ENCODE measurements around the gene POLD4. TPM values are rescaled to one million over a fixed set of nuclear protein-coding genes. Genes with fewer than 3 reads are reported as not detected.

Gene POLD4
- total RNA-seq, 1 experiment from 2014 or later, result 19.5 TPM

DNA sequence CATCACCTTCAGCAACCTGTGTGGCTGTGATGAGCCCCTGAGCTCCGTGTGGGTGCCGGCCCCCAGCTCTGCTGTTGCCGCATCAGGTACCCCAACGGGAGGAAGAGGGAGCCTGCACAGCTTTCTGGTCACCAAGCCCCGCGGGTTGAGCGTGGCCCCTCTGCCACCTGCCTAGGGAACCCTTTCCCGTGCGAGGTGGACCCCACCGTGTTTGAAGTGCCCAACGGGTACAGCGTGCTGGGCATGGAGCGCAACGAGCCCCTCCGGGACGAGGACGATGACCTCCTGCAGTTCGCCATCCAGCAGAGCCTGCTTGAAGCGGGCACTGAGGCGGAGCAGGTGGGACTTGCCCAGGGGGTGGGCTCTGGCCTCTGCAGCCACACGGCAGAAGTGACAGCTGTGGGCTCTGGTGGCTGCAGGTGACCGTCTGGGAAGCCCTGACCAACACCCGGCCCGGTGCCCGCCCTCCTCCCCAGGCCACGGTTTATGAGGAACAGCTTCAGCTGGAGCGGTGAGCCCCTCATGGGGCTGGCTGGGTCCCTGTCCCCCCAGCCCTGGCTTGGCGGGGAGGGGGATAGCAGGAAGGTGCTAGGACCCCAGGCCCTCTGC is 51.9 kb downstream of the POLD4 start:
- Histone ChIP-seq H3K23ac (ENCODE audit: insufficient read length, low read depth, low read length) (no peak overlapping the region), H3K14ac (ENCODE audit: insufficient read depth, low read length) (no peak overlapping the region; the same call in 1 of the 2 replicates), H2AFZ (ENCODE audit: low read length) (no peak overlapping the region), H4K5ac (ENCODE audit: insufficient read length, low read depth, low read length) (no peak overlapping the region), H3K23me2 (ENCODE audit: insufficient read length, low read depth, low read length, poor library complexity, severe bottlenecking) (peaks cover 16% of the 10 kb centered on the region), H4K20me1 (ENCODE audit: control insufficient read depth, insufficient read depth, insufficient read length) (no peaks in the 10 kb centered on the region), H2AK5ac (ENCODE audit: insufficient read length, low read length) (no peak overlapping the region), H3K9ac (ENCODE audit: extremely low read depth, insufficient read length, low read length) (no peak overlapping the region), H2BK120ac (ENCODE audit: low read depth, low read length, poor library complexity, severe bottlenecking) (no peak overlapping the region), H3K27me3 (ENCODE audit: insufficient read depth, low read length) (no peaks in the 10 kb centered on the region), H3K4me1 (ENCODE audit: insufficient read depth, low read length) (no peaks in the 10 kb centered on the region), H2BK20ac (ENCODE audit: low read depth, low read length, poor library complexity, severe bottlenecking) (no peak overlapping the region), H4K91ac (ENCODE audit: insufficient read length, low read depth, low read length) (no peak overlapping the region), H4K8ac (replicated peaks; ENCODE audit: insufficient read length, low read depth, low read length) (no peak overlapping the region), H3K56ac (ENCODE audit: insufficient read length, low read depth, low read length) (no peak overlapping the region), H3K9me3 (ENCODE audit: control insufficient read depth, low read depth, low read length) (no peaks in the 10 kb centered on the region), H3K4ac (ENCODE audit: low read depth, low read length) (no peak overlapping the region), H3T11ph (ENCODE audit: low read length) (no peak overlapping the region), H2BK15ac (ENCODE audit: low read depth, low read length) (no peak overlapping the region), H2BK12ac (ENCODE audit: insufficient read length, low read depth, low read length) (no peak overlapping the region), H2BK5ac (ENCODE audit: insufficient read length, low read length) (no peak overlapping the region), H3K79me2 (ENCODE audit: insufficient read depth, low read length) (no peaks in the 10 kb centered on the region), H3K27ac (ENCODE audit: insufficient read length, low read depth, low read length) (no peak overlapping the region), H3K18ac (ENCODE audit: insufficient read length, low read depth, low read length) (no peak overlapping the region), H3K4me2 (ENCODE audit: insufficient read depth, insufficient read length, low read length) (peak overlapping the region; percentile 65), H3K79me1 (ENCODE audit: insufficient read depth, low read depth, low read length, poor library complexity, severe bottlenecking) (no peaks in the 10 kb centered on the region)
- Mint-ChIP-seq H3K4me1 (peaks cover 11 to 16% of the 10 kb centered on the region in 2 experiments), H3K36me3 (ENCODE audit: insufficient read depth in 1 of 3, low read depth in 3 of 3) (peaks cover 7 to 38% (median 22%) of the 10 kb centered on the region in 3 experiments), H3K9me3 (peaks cover 4 to 5% of the 10 kb centered on the region in 2 experiments; a peak in 4 of 5 replicates), H3K4me3 (no peak overlapping the region), H3K27me3 (ENCODE audit: low read depth) (peaks cover 6% of the 10 kb centered on the region), H3K27ac (no peak overlapping the region)
- TF ChIP-seq, protein P1, sequence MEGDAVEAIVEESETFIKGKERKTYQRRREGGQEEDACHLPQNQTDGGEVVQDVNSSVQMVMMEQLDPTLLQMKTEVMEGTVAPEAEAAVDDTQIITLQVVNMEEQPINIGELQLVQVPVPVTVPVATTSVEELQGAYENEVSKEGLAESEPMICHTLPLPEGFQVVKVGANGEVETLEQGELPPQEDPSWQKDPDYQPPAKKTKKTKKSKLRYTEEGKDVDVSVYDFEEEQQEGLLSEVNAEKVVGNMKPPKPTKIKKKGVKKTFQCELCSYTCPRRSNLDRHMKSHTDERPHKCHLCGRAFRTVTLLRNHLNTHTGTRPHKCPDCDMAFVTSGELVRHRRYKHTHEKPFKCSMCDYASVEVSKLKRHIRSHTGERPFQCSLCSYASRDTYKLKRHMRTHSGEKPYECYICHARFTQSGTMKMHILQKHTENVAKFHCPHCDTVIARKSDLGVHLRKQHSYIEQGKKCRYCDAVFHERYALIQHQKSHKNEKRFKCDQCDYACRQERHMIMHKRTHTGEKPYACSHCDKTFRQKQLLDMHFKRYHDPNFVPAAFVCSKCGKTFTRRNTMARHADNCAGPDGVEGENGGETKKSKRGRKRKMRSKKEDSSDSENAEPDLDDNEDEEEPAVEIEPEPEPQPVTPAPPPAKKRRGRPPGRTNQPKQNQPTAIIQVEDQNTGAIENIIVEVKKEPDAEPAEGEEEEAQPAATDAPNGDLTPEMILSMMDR (conservative IDR thresholded peaks at IDR 0.05), result no peak
- DNase-seq, result no peak
- WGBS (ENCODE audit: extremely low coverage, insufficient read length, low lambda C conversion rate), result no CpG with 5 or more reads among the region's 28 CpGs

Other genes with a start within 250 kb of the POLD4 start
- 82.1 and 85.9 TPM in 2 replicates for gene KDM2A, start 234.3 kb downstream of the POLD4 start, total RNA-seq (2021)
- 55.5 and 56.3 TPM in 2 replicates for gene GRK2, start 87.1 kb downstream of the POLD4 start, total RNA-seq (2021)
- 40.9 and 42.1 TPM in 2 replicates for gene ANKRD13D, start 64.2 kb downstream of the POLD4 start, total RNA-seq (2021)
- gene SSH3, start 50.0 kb downstream of the POLD4 start, total RNA-seq (2021), result 42.2 and 44.2 TPM in 2 replicates
- 1.6 and 2.1 TPM in 2 replicates for gene CLCF1, start 20.1 kb upstream of the POLD4 start, total RNA-seq (2021)
- gene RAD9A, start 38.4 kb upstream of the POLD4 start, total RNA-seq (2021), result 20.9 and 23.8 TPM in 2 replicates
- gene PPP1CA, start 48.3 kb upstream of the POLD4 start, total RNA-seq (2021), result 205 and 214 TPM in 2 replicates
- 0.28 and 0.44 TPM in 2 replicates for gene TBC1D10C, start 50.5 kb upstream of the POLD4 start, total RNA-seq (2021)
- gene CARNS1, start 62.1 kb upstream of the POLD4 start, total RNA-seq (2021), result 0.88 and 1.1 TPM in 2 replicates
- 46.6 and 51.7 TPM in 2 replicates for gene RPS6KB2, start 74.9 kb upstream of the POLD4 start, total RNA-seq (2021)
- 1.7 and 1.9 TPM in 2 replicates for gene PTPRCAP, start 84.1 kb upstream of the POLD4 start, total RNA-seq (2021)
- 80.9 and 86.4 TPM in 2 replicates for gene CORO1B, start 89.9 kb upstream of the POLD4 start, total RNA-seq (2021)
- gene GPR152, start 99.2 kb upstream of the POLD4 start, total RNA-seq (2021), result not detected in 2 replicates
- 0.09 TPM in 1 of 2 replicates, not detected in the other for gene CABP4, start 101.8 kb upstream of the POLD4 start, total RNA-seq (2021)
- 46.9 and 53.6 TPM in 2 replicates for gene TMEM134, start 115.7 kb upstream of the POLD4 start, total RNA-seq (2021)
- gene AIP, start 129.5 kb upstream of the POLD4 start, total RNA-seq (2021), result 31.9 and 35.6 TPM in 2 replicates
- gene PITPNM1, start 151.8 kb upstream of the POLD4 start, total RNA-seq (2021), result 43.5 and 50.1 TPM in 2 replicates
- gene CDK2AP2, start 154.6 kb upstream of the POLD4 start, total RNA-seq (2021), result 32.9 and 36.1 TPM in 2 replicates
- gene CABP2, start 169.9 kb upstream of the POLD4 start, total RNA-seq (2021), result not detected in 2 replicates
- gene GSTP1, start 230.3 kb upstream of the POLD4 start, total RNA-seq (2021), result 1,469 and 1,513 TPM in 2 replicates

All from H9 (cell line).